ENCODE results near the gene MARK3.
"Not testable (repeated sequence)": the region's sequence is repeated elsewhere in the genome, so short reads cannot be mapped to it uniquely, and the experiment has no call there.

Gene MARK3

GRCh38 chr14:103510724-103511693 lies 125.8 kb downstream of the MARK3 start:
- in situ Hi-C loops (cut with MboI; ENCODE audit: low sequenced_read_pairs): no loop called here

GRCh38 chr14:103512180-103512579 lies 127.0 kb downstream of the MARK3 start:
- in situ Hi-C loops (cut with MboI; ENCODE audit: low sequenced_read_pairs): not testable (repeated sequence)

GRCh38 chr14:103512701-103513611 lies 127.7 kb downstream of the MARK3 start:
- in situ Hi-C loops (cut with MboI; ENCODE audit: low sequenced_read_pairs): no loop called here

GRCh38 chr14:103514596-103515421 lies 129.6 kb downstream of the MARK3 start:
- in situ Hi-C loops (cut with MboI; ENCODE audit: low sequenced_read_pairs): no loop called here

GRCh38 chr14:103516426-103517173 lies 131.4 kb downstream of the MARK3 start:
- in situ Hi-C loops (cut with MboI; ENCODE audit: low sequenced_read_pairs): no loop called here

GRCh38 chr14:103517174-103517566 lies 132.0 kb downstream of the MARK3 start:
- in situ Hi-C loops (cut with MboI; ENCODE audit: low sequenced_read_pairs): no loop called here

- in situ Hi-C loops (cut with MboI; ENCODE audit: low sequenced_read_pairs): no loop called here
Measured at GRCh38 chr14:103517721-103518421, 132.7 kb downstream of the MARK3 start.

GRCh38 chr14:103518422-103519042 lies 133.3 kb downstream of the MARK3 start:
- in situ Hi-C loops (cut with MboI; ENCODE audit: low sequenced_read_pairs): no loop called here

GRCh38 chr14:103519043-103519836 lies 134.0 kb downstream of the MARK3 start:
- in situ Hi-C loops (cut with MboI; ENCODE audit: low sequenced_read_pairs): no loop called here

- in situ Hi-C loops (cut with MboI; ENCODE audit: low sequenced_read_pairs): no loop called here
Measured at GRCh38 chr14:103519837-103520212, 134.6 kb downstream of the MARK3 start.

- in situ Hi-C loops (cut with MboI; ENCODE audit: low sequenced_read_pairs): no loop called here
Measured at GRCh38 chr14:103520269-103520656, 135.0 kb downstream of the MARK3 start.

- in situ Hi-C loops (cut with MboI; ENCODE audit: low sequenced_read_pairs): no loop called here
Measured at GRCh38 chr14:103520657-103521437, 135.6 kb downstream of the MARK3 start.

GRCh38 chr14:103521438-103521950 lies 136.3 kb downstream of the MARK3 start:
- in situ Hi-C loops (cut with MboI; ENCODE audit: low sequenced_read_pairs): no loop called here

GRCh38 chr14:103521951-103522563 lies 136.8 kb downstream of the MARK3 start:
- in situ Hi-C loops (cut with MboI; ENCODE audit: low sequenced_read_pairs): no loop called here

- in situ Hi-C loops (cut with MboI; ENCODE audit: low sequenced_read_pairs): no loop called here
Measured at GRCh38 chr14:103522649-103523574, 137.7 kb downstream of the MARK3 start, which contains the start of gene CKB. CKB (minus strand) TSS chr14:103522830; CDS start chr14:103522493, 337 bp downstream.

GRCh38 chr14:103523575-103523954 lies 138.3 kb downstream of the MARK3 start:
- in situ Hi-C loops (cut with MboI; ENCODE audit: low sequenced_read_pairs): no loop called here
